Measurements from ENCODE around the gene NAT16.
A peak's percentile ranks its signal among the peaks of the same experiment; 100 is the strongest.

NAT16 gene

DNA sequence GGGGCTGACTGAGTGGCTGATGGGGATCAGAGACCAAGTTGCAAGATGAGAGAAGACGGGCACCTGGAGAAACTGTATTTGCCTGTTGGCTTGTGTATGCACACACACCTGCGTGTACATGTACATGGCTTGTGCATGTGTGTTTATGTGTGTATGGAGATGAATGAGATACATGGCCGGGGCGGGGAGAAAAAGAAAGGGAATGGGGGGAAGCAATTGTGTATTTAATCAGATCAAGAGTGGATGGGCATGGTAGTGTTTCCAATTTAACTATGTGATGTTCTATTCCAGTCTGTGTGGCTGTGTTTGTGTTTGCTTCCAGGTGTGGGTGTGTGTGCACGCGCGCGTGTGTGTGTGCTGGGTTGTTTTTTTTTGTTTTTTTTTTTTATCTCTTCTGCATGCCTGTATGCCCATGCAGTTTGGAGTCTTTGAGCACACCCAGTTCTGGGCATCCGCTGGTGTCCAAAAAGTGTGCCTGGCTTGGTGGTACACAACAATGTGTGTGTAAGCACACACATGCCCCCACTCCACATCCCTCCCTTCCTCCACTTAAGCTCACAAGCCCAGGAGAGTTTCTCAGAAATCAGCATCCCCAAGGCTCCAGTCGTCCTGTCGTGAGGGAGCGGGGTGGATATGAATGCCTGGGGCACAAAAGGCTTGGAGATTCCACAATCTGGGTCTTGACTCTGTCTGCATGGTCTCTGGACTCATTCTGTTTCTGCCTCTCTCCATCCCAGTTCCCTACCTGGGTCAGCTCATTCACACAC lies 12.3 kb downstream of the NAT16 start:
- no peak for FAIRE-seq
- no peak for TF ChIP-seq POLR2A (IDR thresholded peaks at IDR 0.05; ENCODE audit: low read depth, low read length)
- no peak for DNase-seq (ENCODE audit: insufficient read length, low spot score)

DNA sequence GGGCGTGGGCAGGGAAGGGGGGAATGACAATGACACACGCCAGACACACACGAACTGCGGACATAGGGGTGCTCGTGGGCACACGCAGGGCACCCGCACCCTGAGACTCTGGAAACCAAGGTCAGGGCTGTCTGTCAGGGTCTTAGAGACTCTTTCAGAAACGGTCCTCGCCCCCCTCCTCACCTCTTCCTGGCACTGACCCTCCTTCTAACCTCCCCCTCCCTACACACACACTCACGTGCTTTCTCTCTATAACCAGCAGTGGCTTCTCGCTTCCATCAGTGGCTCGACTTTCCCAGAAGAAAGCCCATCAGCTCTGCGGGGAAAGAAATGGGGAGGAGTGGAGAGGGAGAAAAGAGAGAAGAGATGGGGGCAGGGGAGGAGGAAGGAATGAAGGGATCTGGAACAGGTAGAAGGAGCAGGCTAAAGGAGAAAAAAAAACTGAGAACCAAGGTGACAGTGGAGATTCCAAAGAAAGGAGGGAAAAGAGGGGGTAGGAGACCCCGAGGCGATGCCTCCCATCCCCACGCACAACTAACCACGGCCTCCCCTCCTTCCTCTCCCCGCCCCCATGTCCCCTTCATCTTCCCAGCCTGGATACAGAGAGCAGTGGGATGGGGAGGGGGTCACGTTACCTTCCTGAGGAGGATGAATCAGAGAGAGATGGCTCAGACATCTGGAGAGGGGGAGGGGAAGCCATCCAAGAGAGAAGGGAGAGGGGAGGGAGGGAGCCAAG lies 13.0 kb downstream of the NAT16 start:
- FAIRE-seq, result no peak
- DNase-seq (ENCODE audit: insufficient read length, low spot score), result no peak
- no peak for TF ChIP-seq TAF1 (IDR thresholded peaks at IDR 0.05; ENCODE audit: low read depth, low read length)
- TF ChIP-seq PAX5 (IDR thresholded peaks at IDR 0.05; ENCODE audit: insufficient read depth, low read length, severe bottlenecking), result no peak
- TF ChIP-seq SPI1 (IDR thresholded peaks at IDR 0.05; ENCODE audit: low read depth, low read length), result no peak
- TF ChIP-seq POU2F2 (IDR thresholded peaks at IDR 0.05; ENCODE audit: low read depth, low read length), result no peak
- no peak for TF ChIP-seq POLR2AphosphoS5 (IDR thresholded peaks at IDR 0.05; ENCODE audit: low read depth, low read length)
- no peak for TF ChIP-seq POLR2A (IDR thresholded peaks at IDR 0.05; ENCODE audit: low read depth, low read length)

GRCh38 chr7:101166648-101166908 lies 13.5 kb downstream of the NAT16 start:
- DNase-seq (ENCODE audit: insufficient read length, low spot score) (no peak), FAIRE-seq (no peak)
- TF ChIP-seq POU2F2 (IDR thresholded peaks at IDR 0.05; ENCODE audit: low read depth, low read length) (no peak), PAX5 (IDR thresholded peaks at IDR 0.05; ENCODE audit: insufficient read depth, low read length, severe bottlenecking) (no peak)

DNA sequence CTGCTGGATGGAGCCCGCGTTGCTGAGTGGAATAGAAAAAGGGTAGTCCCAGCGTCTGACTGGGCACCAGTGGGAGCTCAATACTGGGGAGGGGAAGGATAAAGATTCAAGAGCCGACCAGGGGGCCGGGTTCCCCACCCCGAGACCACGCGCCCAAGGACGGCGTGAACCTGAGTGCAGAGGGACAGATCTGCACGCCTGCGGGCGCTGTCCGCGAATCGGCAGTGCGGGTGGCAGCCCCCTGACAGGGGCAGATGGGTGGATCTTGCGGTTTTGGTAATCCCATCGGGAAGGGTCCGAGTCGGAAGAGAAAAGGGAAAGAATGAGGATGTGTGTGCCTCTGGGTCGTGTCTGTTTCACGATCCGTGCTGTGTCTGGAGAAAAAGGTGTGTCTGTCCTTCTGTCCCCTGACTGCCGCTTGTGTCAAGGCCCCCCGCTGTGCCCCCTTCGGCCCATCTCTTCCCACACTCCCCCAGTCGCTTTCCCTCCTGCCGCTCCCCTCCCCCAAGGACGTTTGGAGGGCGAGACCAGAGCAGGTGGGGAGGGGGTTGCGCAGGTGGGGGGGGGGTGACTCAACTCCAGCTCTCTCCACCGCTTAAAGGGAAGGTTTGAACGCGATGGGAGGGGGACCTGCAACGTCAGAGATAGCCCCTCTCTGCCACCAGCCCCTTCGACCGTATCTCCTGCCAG lies 14.0 kb downstream of the NAT16 start:
- DNase-seq (ENCODE audit: insufficient read length, low spot score) (no peak), FAIRE-seq (no peak)
- TF ChIP-seq SPI1 (IDR thresholded peaks at IDR 0.05; ENCODE audit: low read depth, low read length) (no peak), POLR2AphosphoS5 (IDR thresholded peaks at IDR 0.05; ENCODE audit: low read depth, low read length) (no peak), PAX5 (IDR thresholded peaks at IDR 0.05; ENCODE audit: insufficient read depth, low read length, severe bottlenecking) (no peak), TAF1 (IDR thresholded peaks at IDR 0.05; ENCODE audit: low read depth, low read length) (no peak), POU2F2 (IDR thresholded peaks at IDR 0.05; ENCODE audit: low read depth, low read length) (no peak), POLR2A (IDR thresholded peaks at IDR 0.05; ENCODE audit: low read depth, low read length) (no peak)

DNA sequence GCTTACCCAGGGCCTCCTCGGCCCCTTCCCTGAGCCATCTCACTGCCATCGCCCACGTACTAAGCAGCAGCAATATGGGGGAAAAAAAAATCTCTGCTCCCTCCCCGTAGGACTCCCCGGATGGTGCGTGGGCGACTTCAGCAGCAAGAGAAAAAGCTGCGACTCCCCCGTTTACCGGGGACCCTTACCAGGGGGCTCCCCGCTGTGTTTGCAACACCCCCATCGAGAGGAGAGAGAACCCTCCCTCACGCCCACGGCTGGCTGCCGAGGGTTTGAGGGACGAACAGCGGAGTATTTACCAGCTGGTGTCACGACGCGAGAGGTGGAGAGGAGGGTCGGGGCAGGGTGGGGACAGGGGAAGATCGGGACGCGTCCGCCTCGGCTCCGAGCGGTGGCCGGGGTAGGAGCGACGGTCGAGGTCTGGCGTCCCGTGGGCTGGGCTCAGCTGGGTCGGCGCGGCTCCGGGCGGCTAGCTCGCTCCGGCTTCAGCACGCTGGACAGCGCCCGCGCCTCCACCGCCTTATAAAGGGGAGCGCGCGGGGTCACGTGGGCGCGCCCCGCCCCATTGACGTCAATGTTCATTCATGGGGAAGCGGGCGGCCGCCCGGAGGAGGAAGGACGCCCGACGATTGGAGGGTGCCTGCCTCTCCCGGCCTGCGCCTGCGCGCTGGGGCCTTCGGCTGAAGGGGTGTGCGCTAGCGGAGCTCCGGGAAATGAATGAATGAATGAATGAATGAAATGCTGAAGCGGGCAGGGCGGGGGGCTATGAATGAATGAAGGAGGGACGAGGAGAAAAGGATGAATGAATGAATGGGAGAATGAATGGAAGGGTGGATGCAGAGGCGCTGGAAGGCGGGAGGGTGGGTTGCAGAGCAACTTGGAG lies 14.8 kb downstream of the NAT16 start, which contains the start of gene VGF:
VGF (minus strand) TSS at position 495 of the 883 bp plus-strand sequence. CDS start 726 bp downstream, outside the sequence.
- TF ChIP-seq POU2F2 (IDR thresholded peaks at IDR 0.05; ENCODE audit: low read depth, low read length), result 0 out of 2 replicates have a peak, but pooled peaks have one; percentile 25
- TF ChIP-seq PAX5 (IDR thresholded peaks at IDR 0.05; ENCODE audit: insufficient read depth, low read length, severe bottlenecking), result no peak
- no peak for TF ChIP-seq POLR2AphosphoS5 (IDR thresholded peaks at IDR 0.05; ENCODE audit: low read depth, low read length)
- no peak for TF ChIP-seq TAF1 (IDR thresholded peaks at IDR 0.05; ENCODE audit: low read depth, low read length)
- TF ChIP-seq POLR2A (IDR thresholded peaks at IDR 0.05; ENCODE audit: low read depth, low read length), result no peak
- TF ChIP-seq SPI1 (IDR thresholded peaks at IDR 0.05; ENCODE audit: low read depth, low read length), result peak; percentile 39
- peak; percentile 77 for FAIRE-seq
- peak; percentile 90 for DNase-seq (ENCODE audit: insufficient read length, low spot score)

DNA sequence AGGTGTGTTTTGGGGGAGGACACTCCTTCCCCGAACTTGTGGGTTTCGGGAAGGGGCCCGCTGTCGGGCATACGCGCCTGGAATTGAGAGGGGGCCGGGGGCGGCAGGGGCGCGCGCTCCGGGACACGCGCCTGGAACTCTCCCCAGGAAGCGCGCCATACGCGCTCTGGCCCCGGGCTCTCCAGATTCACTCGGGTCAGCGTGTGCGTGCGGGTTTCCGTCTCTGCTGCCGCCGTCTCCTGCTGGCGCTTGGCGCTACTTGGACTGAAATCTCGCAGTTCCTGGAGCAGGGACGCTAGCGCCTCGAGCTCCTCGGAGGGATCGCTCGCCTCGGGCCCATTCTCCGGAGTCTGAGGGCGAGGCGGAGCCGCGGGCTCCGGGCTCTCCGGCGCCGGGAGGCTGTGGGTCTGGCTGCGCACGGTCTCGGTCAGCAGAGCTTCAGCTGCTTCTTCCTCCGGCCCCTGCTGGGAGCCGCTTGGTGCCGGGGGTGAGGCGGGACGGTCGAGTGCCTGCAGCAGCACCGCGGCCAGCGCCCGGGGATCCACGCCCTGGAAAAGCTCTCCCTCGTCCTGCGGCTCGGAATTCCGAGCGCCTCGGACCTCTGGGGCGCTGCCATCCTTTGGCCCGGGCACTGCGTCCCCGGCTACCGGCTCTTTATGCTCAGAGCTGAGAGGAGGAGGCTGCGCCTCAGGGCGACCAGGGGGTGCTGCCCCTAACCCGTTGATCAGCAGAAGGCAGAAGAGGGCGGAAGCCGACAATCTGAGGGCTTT lies 15.8 kb downstream of the NAT16 start:
- no peak for TF ChIP-seq SPI1 (IDR thresholded peaks at IDR 0.05; ENCODE audit: low read depth, low read length)
- FAIRE-seq (no peak), DNase-seq (ENCODE audit: insufficient read length, low spot score) (no peak)

GRCh38 chr7:101163279-101164070 lies 16.6 kb downstream of the NAT16 start:
- FAIRE-seq, result peak; percentile 64
- TF ChIP-seq SPI1 (IDR thresholded peaks at IDR 0.05; ENCODE audit: low read depth, low read length) (no peak), POU2F2 (IDR thresholded peaks at IDR 0.05; ENCODE audit: low read depth, low read length) (no peak), POLR2AphosphoS5 (IDR thresholded peaks at IDR 0.05; ENCODE audit: low read depth, low read length) (no peak), PAX5 (IDR thresholded peaks at IDR 0.05; ENCODE audit: insufficient read depth, low read length, severe bottlenecking) (no peak), TAF1 (IDR thresholded peaks at IDR 0.05; ENCODE audit: low read depth, low read length) (no peak), POLR2A (IDR thresholded peaks at IDR 0.05; ENCODE audit: low read depth, low read length) (no peak)
- no peak for DNase-seq (ENCODE audit: insufficient read length, low spot score)

DNA sequence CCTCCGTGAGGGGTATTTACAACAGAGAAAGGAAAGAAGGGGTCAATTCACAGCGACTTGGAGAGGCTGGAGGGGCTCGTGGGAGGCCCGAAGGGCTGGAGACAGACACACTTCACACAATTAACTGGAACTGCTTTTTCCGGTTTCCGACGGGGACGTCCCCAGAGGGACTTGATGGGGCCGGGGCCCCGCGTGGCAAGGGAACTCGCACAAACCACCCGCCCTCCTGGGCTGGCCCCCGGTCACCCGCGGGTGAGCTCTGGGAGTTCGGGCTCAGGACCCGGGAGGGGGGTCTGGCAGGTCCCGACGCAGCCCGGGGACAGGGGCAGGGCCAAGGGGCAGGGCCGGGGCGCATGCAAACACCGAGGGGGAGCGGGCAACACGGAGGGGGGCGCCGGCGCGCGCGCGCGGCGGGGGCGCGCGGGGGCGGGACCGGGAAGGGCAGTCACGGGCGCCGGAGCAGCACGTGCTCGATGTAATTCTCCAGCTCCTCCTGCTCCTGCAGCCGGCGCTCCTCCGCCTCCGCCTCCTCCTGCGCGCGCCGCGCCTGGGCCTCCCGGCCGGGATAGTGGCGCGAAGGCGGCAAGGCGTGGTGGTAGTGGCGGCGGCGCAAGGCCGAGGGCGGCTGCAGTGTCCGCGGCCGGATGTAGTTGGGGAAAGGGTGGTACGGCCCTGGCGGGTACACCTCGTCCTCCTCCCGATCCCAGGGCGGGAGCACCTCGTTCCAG lies 17.4 kb downstream of the NAT16 start:
- TF ChIP-seq SPI1 (IDR thresholded peaks at IDR 0.05; ENCODE audit: low read depth, low read length) (no peak), POLR2AphosphoS5 (IDR thresholded peaks at IDR 0.05; ENCODE audit: low read depth, low read length) (no peak), PAX5 (IDR thresholded peaks at IDR 0.05; ENCODE audit: insufficient read depth, low read length, severe bottlenecking) (no peak), TAF1 (IDR thresholded peaks at IDR 0.05; ENCODE audit: low read depth, low read length) (no peak), POLR2A (IDR thresholded peaks at IDR 0.05; ENCODE audit: low read depth, low read length) (no peak), POU2F2 (IDR thresholded peaks at IDR 0.05; ENCODE audit: low read depth, low read length) (no peak)
- no peak for DNase-seq (ENCODE audit: insufficient read length, low spot score)
- FAIRE-seq, result peak; percentile 82
